NOMO-1 treated with DMSO at 0.1 percent for 48 hours (cell line): ENCODE results near the gene STPG4.

Source experiments
- DNase-seq: peaks from one replicate; lab custom pipeline; 2025; ENCODE audit not compliant: unreplicated experiment; lab: John Stamatoyannopoulos, UW

The STPG4 gene

DNA sequence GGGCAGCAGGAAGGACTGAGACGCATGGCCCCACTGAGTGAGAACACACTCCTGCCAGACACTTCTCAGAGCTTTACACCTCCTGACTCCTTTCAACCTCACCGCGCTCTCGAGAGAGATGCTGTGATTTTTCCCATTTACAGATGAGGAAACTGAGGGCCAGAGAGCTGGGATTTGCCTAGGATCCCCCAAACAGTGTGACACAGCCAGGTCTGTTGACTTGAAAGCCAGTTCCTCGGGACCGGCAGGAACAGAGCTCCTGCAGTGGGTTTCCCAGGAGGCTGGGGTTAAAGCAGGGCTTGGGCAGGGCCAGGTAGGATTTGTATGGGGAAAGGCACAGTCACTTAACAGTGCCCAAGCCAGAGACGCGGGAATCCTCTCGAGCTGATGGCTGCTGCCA is 81.9 kb downstream of the STPG4 start:
- DNase-seq, result no peak

DNA sequence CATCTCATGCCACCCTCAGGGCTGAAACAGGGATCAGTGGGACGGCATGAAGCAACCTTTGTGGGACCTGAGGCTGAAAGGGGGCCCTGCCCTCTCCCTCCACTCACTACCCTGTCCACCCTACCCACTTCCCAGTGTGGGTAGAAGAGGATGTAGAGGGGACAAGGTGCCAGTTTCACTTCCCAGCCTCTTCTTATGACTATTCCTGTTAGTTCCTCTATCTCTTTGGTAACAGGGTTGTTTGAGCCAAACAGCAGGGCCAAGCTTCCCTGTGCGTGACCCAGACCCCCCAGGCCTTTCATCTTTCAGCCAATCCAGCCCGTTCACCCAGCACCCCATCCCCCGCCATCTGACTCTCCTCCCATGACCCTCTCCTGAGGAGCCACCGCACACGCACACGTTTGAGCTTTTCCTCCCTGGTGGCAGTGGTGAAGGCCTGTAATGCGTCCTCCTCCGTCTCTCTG is 82.3 kb downstream of the STPG4 start:
- peak; percentile 96 for DNase-seq

DNA sequence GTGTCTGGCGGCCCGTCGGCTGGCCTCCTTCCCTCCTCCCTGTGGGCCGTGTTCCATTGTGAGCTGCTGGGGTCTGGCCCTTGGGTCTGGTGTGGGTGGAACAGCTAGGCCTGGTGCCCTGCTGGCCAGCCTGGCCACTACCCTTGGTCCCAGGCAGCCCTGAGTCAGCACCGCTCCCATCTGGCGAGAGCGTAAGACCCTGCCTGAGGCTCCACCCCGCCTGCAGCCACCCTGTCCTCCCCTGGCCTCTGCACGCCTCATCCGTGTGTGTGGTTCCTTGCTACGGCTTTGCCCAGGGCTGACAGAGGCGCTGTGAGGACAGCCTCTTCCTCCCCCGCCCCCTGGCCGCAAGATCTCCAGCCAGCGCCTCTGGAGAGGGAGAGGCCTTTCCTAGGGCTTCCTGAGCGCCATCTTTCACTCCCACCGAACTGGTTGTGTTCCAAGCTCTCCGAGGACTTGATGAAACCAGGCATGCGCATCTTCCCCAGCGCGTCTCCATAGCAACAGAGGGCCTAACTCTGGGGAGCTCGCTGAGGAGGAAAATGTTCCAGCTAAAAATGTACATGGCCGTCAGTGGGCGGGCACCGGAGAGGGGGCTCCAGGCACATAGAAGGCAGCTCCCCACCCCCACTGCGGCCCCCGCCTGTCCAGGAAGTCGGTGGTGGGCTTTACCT is 83.0 kb downstream of the STPG4 start:
- DNase-seq, result peak; percentile 67

- DNase-seq, result peak; percentile 79
Observed at GRCh38 chr2:47070920-47071824, 83.9 kb downstream of the STPG4 start.

DNA sequence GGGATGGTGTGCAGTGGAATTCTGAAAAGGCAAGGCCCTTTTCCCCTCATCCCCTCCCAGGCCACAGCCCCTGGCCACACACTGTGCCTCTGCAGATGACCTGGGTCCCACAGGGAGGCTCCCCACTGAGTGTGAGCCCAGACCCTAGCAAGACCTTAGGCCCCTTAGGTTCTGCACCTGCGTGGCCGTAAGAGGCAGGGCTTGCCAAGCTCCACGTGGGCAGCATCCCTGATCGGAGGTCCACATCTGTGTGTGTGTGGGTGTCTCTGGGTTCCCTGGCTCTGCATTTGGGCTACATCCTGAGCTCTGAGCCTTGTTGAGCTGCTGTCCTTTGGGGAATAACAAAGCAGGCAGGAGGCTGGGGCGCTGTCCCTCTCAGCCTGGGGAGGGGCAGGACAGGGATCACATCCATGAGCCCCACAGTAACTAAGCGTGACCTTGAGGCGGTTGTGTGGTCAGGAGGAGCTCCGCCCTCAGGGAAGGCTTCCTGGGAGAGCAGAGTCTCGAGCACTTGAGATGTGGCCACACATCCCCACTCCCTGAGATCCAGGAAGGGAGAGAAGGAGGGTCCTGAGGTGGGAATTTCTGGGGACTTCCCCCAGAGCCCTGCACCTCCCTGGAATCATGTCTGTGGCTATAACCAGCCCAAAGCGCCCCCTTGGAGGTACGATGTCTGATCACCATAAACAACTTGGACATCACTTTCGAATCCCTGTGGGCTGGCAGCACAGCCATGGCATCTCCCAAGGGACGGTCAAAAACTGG is 84.8 kb downstream of the STPG4 start:
- no peak for DNase-seq

DNA sequence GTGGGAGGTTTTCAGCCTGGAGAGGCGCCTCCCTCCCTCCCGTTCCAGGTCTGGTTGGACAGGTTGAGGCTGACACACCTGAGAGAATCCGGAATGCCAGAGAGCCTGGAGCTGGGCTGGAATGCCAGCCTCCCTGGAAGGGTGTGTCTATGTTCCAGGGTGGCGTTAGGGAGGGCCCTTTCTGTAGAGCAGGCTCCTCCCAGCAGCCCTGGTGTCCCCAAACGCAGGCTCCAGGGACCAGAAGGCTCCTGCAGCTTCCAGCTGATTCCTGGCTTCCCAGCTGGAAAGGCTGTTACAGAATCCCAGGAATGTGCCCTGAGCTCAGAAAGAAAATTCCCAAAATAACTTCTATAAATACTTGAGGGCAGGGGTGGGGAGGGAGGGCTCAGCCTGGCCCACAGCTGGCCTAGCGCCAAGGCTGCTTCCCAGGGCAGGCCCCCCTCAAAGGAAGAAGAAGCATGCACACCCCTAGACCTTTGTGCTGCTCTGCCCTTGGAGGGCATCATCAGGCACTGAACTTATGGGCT is 85.4 kb downstream of the STPG4 start:
- no peak for DNase-seq

GRCh38 chr2:47068981-47069627 is 86.0 kb downstream of the STPG4 start:
- no peak for DNase-seq

- no peak for DNase-seq
Observed at GRCh38 chr2:47067788-47068407, 87.2 kb downstream of the STPG4 start.

DNA sequence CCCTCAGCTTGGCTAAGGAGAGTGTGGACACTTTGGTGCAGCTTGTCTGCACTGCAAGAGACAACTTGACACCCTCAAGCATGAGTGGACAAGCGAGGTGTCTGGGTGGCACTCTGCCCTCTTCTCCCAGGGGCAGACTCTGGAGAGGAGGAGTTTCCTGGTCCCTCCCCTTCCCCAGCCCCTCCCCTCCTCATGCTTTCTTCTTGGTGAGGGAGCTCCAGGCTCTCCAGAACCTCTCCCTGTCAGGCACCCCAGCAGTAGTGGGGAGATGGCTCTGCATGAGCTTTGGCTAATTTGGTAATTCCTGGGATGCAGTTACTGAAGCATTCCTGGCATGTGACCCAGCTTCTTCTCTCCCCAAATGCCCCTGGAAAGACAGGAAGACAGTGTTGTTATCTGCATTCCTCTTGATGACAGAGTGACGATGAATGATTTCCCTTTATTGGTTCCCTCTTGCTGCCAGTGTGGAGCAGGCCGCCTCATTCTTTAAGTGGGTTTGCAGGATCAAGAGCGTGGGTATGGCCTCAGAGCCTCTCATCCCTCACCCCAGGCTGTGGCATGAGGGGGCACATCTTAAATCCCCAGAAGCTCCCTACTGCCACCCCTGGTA is 89.2 kb downstream of the STPG4 start:
- DNase-seq, result no peak

DNA sequence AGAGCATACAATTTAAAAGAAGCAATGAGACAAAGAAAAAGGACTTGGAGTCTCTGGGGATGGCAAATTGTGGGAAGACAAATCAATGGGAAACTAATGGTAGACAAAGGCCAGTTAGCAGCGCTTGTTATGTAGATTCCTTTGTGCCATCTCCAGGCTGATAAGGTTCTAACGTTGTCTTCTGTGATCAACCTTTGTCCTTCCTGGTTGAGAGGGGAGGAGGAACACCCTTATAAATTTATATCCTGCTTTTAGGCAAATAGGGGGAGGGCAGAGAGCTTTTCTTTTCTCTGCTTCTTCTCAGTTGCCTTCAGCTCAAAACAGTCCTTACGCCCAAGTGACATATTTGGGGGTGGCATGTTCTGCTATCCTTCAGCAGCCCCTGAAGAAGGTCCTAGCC is 89.8 kb downstream of the STPG4 start:
- no peak for DNase-seq

DNA sequence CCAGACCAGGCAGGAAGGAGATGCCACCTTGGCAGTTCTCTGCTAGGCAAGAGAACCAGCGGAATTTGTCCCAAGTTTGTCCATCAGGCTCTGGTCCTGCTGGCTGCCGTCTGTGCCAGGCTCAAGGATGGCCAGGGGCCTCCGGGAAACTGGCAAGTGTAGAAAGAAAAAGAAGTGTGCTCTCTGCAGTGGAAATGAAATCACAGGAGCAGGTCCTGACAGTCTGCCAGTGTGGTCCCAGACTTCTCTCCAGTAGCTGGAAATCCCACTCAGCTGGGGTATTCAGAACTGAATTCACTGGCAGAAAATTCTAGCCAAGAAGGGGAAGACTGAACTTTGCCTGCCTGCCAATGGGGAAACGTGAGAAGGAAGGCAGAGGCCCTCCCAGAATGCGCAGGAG is 91.0 kb downstream of the STPG4 start:
- no peak for DNase-seq

DNA sequence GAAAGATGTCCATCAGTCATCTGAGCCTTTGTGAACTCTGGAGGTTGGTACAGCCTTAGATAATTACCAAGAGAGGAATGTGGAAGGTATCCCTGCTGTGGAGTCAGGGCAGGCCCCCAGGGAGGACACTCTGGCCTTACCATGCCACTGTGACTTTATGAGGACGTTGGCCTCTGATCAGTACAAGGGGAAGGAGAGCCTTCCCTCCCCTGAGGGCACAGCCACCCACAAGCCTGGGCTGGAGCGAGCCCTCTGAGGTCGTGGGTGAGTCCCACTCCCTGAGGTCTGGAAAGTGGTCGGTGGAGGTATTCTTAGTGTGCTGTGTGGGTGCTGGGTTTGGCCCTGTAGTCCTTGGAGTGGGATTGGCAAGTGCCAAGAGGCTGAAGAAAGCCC is 91.6 kb downstream of the STPG4 start:
- DNase-seq, result no peak

DNA sequence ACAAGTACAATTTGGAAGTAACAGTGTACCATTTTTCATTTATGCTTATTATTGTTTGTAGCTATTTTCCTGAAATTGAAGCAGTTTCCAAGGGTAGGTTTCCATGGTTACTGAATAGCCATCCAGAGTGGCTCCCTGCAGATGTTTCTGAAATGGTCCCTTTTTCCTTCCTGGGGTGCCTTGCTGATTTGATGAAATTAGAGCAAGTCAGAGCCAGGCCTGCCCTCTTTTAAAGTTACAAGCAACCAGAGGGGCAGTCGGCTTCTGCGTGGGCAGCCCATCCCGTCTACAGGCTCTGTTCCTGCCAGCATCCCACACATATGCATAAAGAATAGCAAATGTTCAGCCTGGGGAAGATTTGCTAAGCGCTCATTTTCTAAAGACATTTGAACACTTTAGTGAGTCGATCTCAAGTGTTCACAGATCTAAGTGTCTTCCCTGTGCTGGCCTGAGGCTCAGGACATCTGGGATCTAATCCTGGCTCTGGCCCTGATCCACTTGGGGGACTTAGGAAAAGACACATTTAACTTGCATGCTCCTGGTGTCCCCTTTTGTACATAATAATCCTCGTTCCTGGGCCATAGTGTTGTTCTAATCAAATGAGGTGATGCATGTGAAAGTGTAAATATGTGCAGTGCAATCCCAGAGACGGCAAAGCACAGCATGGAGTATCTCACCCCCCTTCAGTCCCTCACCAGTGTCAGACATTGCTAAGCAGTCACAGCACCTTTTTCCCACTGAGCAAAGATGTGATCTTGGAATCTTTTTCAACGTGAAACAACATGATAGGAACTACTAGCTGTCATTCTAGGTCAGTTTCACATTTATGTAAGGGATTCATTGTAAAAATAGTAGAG is 92.2 kb downstream of the STPG4 start:
- no peak for DNase-seq

DNA sequence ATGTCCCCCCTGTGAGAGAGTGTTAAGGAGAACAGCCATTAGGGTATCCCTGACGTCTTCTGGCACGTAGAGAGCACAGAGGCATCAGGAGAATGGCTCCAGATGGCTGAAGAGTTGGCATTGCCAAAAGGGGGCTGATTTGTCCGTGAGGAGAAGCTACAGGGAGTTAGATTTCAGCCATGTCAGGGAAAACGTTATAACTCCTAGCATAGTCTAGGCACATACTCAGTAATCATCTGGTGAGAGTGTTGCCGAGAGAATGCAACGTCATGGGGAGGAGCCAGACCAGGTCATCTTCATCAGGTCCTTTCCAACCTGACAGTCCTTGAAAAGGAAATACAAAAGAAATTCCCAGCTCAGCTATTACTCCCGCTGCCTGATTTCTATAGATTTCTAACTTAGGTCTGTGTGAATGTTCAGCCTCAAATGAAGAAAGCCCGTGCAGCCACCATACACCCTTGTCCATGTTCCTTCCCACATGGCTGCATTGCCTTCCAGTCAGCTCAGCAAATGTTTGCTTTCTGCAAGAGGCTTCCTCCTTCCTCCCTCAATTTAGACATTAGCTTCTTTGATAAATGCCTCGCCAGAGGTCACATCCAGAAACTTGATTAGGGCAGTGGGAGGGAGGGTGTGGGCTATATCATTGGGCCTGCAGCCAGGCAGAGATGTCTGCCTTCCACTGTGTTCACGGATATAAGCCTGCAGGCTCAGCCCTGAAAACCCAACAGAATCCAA is 93.0 kb downstream of the STPG4 start:
- no peak for DNase-seq

- DNase-seq, result no peak
Observed at GRCh38 chr2:47060652-47061170, 94.4 kb downstream of the STPG4 start.

- peak; percentile 74 for DNase-seq
Observed at GRCh38 chr2:47058003-47058931, 96.8 kb downstream of the STPG4 start.

DNA sequence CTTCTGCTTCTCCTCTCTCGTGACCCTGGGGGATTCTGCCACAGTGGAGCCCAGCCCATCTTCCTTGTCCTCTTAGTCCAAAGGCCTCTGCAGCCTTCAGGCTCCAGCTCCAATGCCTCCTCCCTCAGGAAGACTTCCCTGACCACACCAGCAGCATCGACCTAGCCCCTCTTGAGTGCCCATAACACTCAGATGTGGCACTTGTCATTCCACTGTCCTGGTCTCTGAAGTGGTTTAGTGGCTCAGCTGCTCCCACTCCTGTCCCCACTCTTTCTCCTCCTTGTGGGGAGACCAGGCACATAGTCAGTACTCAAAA is 97.5 kb downstream of the STPG4 start:
- no peak for DNase-seq
